H9 (cell line): ENCODE data around the gene TREML4. TPM values are rescaled to one million over a fixed set of nuclear protein-coding genes. Genes with fewer than 3 reads are reported as not detected.

Source experiments
- DNase-seq: peaks from one replicate; pipeline ENCODE4 v3.0.0-alpha.2; 2017
- H2AFZ ChIP-seq: one replicate; pipeline ENCODE4 v1.6.1; 2013; ENCODE audit warnings: mild to moderate bottlenecking, low read length, control low read depth, moderate library complexity
- H2AK5ac ChIP-seq: 2 replicates; pipeline ENCODE4 v1.6.1; 2013; ENCODE audit warnings: low read length, control low read depth, mixed read lengths; ENCODE audit not compliant: insufficient read length
- H2BK120ac ChIP-seq: one replicate; pipeline ENCODE4 v1.6.1; 2013; ENCODE audit warnings: low read depth, mild to moderate bottlenecking, low read length, control low read depth, inconsistent platforms; ENCODE audit not compliant: poor library complexity, severe bottlenecking
- H2BK12ac ChIP-seq: 2 replicates; pipeline ENCODE4 v1.6.1; 2013; ENCODE audit warnings: low read length, control low read depth, mixed read lengths, low read depth; ENCODE audit not compliant: insufficient read length
- H2BK15ac ChIP-seq: 2 replicates; pipeline ENCODE4 v1.6.1; 2013; ENCODE audit warnings: low read depth, low read length, control low read depth
- H2BK20ac ChIP-seq: one replicate; pipeline ENCODE4 v1.6.1; 2013; ENCODE audit warnings: low read depth, mild to moderate bottlenecking, low read length, control low read depth, inconsistent platforms; ENCODE audit not compliant: poor library complexity, severe bottlenecking
- H2BK5ac ChIP-seq: 2 replicates; pipeline ENCODE4 v1.6.1; 2013; ENCODE audit warnings: low read length, control low read depth, mixed read lengths; ENCODE audit not compliant: insufficient read length
- H3K14ac ChIP-seq: 2 replicates; pipeline ENCODE4 v1.6.1; 2013; ENCODE audit warnings: low read length, control low read depth; ENCODE audit not compliant: insufficient read depth
- H3K18ac ChIP-seq: 2 replicates; pipeline ENCODE4 v1.6.1; 2013; ENCODE audit warnings: low read depth, mild to moderate bottlenecking, mixed read lengths, low read length, control low read depth; ENCODE audit not compliant: insufficient read length
- H3K23ac ChIP-seq: 2 replicates; pipeline ENCODE4 v1.6.1; 2013; ENCODE audit warnings: low read length, control low read depth, mixed read lengths, low read depth; ENCODE audit not compliant: insufficient read length
- H3K23me2 ChIP-seq: 2 replicates; pipeline ENCODE4 v1.6.1; 2013; ENCODE audit warnings: low read depth, mild to moderate bottlenecking, mixed read lengths, low read length, control low read depth; ENCODE audit not compliant: insufficient read length, poor library complexity, severe bottlenecking
- H3K27ac ChIP-seq: 2 replicates; pipeline ENCODE4 v1.5.1; 2013; ENCODE audit warnings: low read length, control low read depth, mixed read lengths, low read depth; ENCODE audit not compliant: insufficient read length
- H3K27me3 ChIP-seq: 2 replicates; pipeline ENCODE4 v1.6.1; 2013; ENCODE audit warnings: low read length, control low read depth, inconsistent platforms; ENCODE audit not compliant: insufficient read depth
- H3K4ac ChIP-seq: 2 replicates; pipeline ENCODE4 v1.6.1; 2013; ENCODE audit warnings: low read depth, mild to moderate bottlenecking, control low read depth, inconsistent platforms, low read length, moderate library complexity
- H3K4me1 ChIP-seq: 2 replicates; pipeline ENCODE4 v1.6.1; 2013; ENCODE audit warnings: low read length, control low read depth, inconsistent platforms; ENCODE audit not compliant: insufficient read depth
- H3K4me2 ChIP-seq: 2 replicates; pipeline ENCODE4 v1.6.1; 2013; ENCODE audit warnings: low read length, control low read depth, mixed read lengths; ENCODE audit not compliant: insufficient read length, insufficient read depth
- H3K56ac ChIP-seq: 2 replicates; pipeline ENCODE4 v1.6.1; 2013; ENCODE audit warnings: low read depth, mild to moderate bottlenecking, mixed read lengths, low read length, control low read depth; ENCODE audit not compliant: insufficient read length
- H3K79me1 ChIP-seq: 2 replicates; pipeline ENCODE4 v1.6.1; 2013; ENCODE audit warnings: low read depth, mild to moderate bottlenecking, moderate library complexity, low read length, control low read depth, inconsistent platforms; ENCODE audit not compliant: insufficient read depth, poor library complexity, severe bottlenecking
- H3K79me2 ChIP-seq: 2 replicates; pipeline ENCODE4 v1.6.1; 2013; ENCODE audit warnings: low read length, control low read depth, inconsistent platforms; ENCODE audit not compliant: insufficient read depth
- H3K9ac ChIP-seq: 2 replicates; pipeline ENCODE4 v1.6.1; 2013; ENCODE audit warnings: low read length, control low read depth, mixed read lengths; ENCODE audit not compliant: insufficient read length; ENCODE audit errors: extremely low read depth
- H3K9me3 ChIP-seq: one replicate; pipeline ENCODE4 v1.6.1; 2013; ENCODE audit warnings: low read depth, low read length, inconsistent platforms; ENCODE audit not compliant: control insufficient read depth
- H3T11ph ChIP-seq: one replicate; pipeline ENCODE4 v1.6.1; 2013; ENCODE audit warnings: mild to moderate bottlenecking, low read length, control low read depth, inconsistent platforms
- H4K20me1 ChIP-seq: one replicate; pipeline ENCODE4 v1.6.1; 2013; ENCODE audit not compliant: control insufficient read depth, insufficient read length, insufficient read depth
- H4K5ac ChIP-seq: 2 replicates; pipeline ENCODE4 v1.6.1; 2013; ENCODE audit warnings: low read depth, mild to moderate bottlenecking, mixed read lengths, low read length, control low read depth; ENCODE audit not compliant: insufficient read length
- H4K8ac ChIP-seq: replicated peaks from 2 replicates; pipeline ENCODE4 v1.6.1; 2013; ENCODE audit warnings: low read length, control low read depth, mixed read lengths, low read depth; ENCODE audit not compliant: insufficient read length
- H4K91ac ChIP-seq: 2 replicates; pipeline ENCODE4 v1.6.1; 2013; ENCODE audit warnings: low read depth, mild to moderate bottlenecking, moderate library complexity, mixed read lengths, low read length, control low read depth; ENCODE audit not compliant: insufficient read length
- H3K27ac Mint-ChIP-seq, 3 experiments: 2 replicates in 2 of 3; 3 replicates in 1 of 3; pipeline ENCODE4 v1.8.0; 2020 to 2021; ENCODE audit warnings: mixed read lengths in 3 of 3, mild to moderate bottlenecking in 1 of 3, moderate library complexity in 1 of 3
- H3K27me3 Mint-ChIP-seq: 2 replicates; pipeline ENCODE4 v1.8.0; 2021; ENCODE audit warnings: low read depth, mild to moderate bottlenecking, moderate library complexity, mixed read lengths
- H3K36me3 Mint-ChIP-seq, 3 experiments: 2 replicates in 2 of 3; 3 replicates in 1 of 3; pipeline ENCODE4 v1.8.0; 2020 to 2021; ENCODE audit warnings: low read depth in 3 of 3, mixed read lengths in 3 of 3; ENCODE audit not compliant: insufficient read depth in 1 of 3
- H3K4me1 Mint-ChIP-seq, 2 experiments: 2 replicates each; pipeline ENCODE4 v1.8.0; 2020; ENCODE audit warnings: mixed read lengths in 2 of 2
- H3K4me3 Mint-ChIP-seq, 2 experiments: 2 replicates in 1 of 2; 3 replicates in 1 of 2; pipeline ENCODE4 v1.8.0; 2020 to 2021; ENCODE audit warnings: mild to moderate bottlenecking in 2 of 2, mixed read lengths in 2 of 2, moderate library complexity in 1 of 2
- H3K9me3 Mint-ChIP-seq, 2 experiments: 2 replicates in 1 of 2; 3 replicates in 1 of 2; pipeline ENCODE4 v1.8.0; 2020; ENCODE audit warnings: mild to moderate bottlenecking in 2 of 2, mixed read lengths in 2 of 2, moderate library complexity in 1 of 2
- WGBS: extraction: QIAGEN DNeasy Blood & Tissue Kit; methylation state at CpG from one replicate; pipeline ENCODE4 v1.1.7; 2013; ENCODE audit warnings: missing lambda C conversion rate, low lambda C conversion rate, mixed read lengths; ENCODE audit not compliant: insufficient read length; ENCODE audit errors: extremely low coverage; 5-methylcytosine and 5-hydroxymethylcytosine counted together
- total RNA-seq: library from RNA; stranded (reverse); gene quantifications from 2 replicates; pipeline ENCODE4 v1.2.1, GENCODE V29; 2021
- TF ChIP-seq, protein P1 (sequence below): fragments of 200-600 bp; sonication (generic); conservative IDR thresholded peaks from 3 replicates; pipeline ENCODE4 v1.8.0; 2021; ENCODE audit warnings: antibody characterized with exemption, mild to moderate bottlenecking

Gene TREML4
- total RNA-seq, 1 experiment from 2014 or later = not detected

DNA sequence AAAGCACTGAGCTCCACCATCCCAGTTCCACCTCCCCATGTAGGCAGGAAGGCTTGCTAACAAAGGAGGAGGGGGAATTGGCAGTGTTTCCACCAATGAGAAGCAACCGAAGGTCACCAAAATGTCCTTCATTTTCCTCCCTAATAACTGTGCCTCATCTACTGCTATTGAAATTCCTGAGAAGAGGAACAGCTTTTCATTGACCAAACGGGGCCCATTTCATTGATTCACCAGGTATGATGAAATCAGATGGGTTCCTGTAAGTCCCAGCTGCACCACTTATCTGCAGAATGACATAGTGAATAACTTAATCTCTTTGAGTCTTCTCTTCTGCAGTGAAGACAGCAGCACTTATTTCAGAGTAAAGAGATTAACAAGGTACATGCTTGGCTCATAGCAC, 41.0 kb downstream of the TREML4 start:
- no peak overlapping the region for H3K27ac Mint-ChIP-seq
- Histone ChIP-seq H2BK20ac (no peak overlapping the region), H4K5ac (no peak overlapping the region), H3K14ac (no peak overlapping the region), H4K8ac (no peak overlapping the region), H3K4ac (no peak overlapping the region), H2BK15ac (no peak overlapping the region), H3T11ph (no peak overlapping the region), H3K79me1 (no peaks in the 10 kb centered on the region), H3K4me2 (no peak overlapping the region), H3K56ac (no peak overlapping the region), H2BK12ac (no peak overlapping the region), H3K27ac (no peak overlapping the region), H3K9me3 (no peaks in the 10 kb centered on the region), H2AFZ (no peak overlapping the region), H3K27me3 (no peaks in the 10 kb centered on the region), H3K79me2 (no peaks in the 10 kb centered on the region), H3K9ac (no peak overlapping the region), H3K23ac (no peak overlapping the region), H4K91ac (no peak overlapping the region), H2BK5ac (no peak overlapping the region), H3K4me1 (no peaks in the 10 kb centered on the region), H4K20me1 (no peaks in the 10 kb centered on the region), H2BK120ac (no peak overlapping the region), H3K23me2 (no peaks in the 10 kb centered on the region), H2AK5ac (no peak overlapping the region), H3K18ac (no peak overlapping the region)
- H3K4me3 Mint-ChIP-seq = no peak overlapping the region
- peaks cover 11% of the 10 kb centered on the region for H3K27me3 Mint-ChIP-seq
- WGBS = no CpG with 5 or more reads among the region's 2 CpGs
- TF ChIP-seq, protein P1, sequence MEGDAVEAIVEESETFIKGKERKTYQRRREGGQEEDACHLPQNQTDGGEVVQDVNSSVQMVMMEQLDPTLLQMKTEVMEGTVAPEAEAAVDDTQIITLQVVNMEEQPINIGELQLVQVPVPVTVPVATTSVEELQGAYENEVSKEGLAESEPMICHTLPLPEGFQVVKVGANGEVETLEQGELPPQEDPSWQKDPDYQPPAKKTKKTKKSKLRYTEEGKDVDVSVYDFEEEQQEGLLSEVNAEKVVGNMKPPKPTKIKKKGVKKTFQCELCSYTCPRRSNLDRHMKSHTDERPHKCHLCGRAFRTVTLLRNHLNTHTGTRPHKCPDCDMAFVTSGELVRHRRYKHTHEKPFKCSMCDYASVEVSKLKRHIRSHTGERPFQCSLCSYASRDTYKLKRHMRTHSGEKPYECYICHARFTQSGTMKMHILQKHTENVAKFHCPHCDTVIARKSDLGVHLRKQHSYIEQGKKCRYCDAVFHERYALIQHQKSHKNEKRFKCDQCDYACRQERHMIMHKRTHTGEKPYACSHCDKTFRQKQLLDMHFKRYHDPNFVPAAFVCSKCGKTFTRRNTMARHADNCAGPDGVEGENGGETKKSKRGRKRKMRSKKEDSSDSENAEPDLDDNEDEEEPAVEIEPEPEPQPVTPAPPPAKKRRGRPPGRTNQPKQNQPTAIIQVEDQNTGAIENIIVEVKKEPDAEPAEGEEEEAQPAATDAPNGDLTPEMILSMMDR = no peak
- H3K4me1 Mint-ChIP-seq = no peaks in the 10 kb centered on the region
- no peaks in the 10 kb centered on the region for H3K36me3 Mint-ChIP-seq
- no peak for DNase-seq
- no peaks in the 10 kb centered on the region for H3K9me3 Mint-ChIP-seq
